MM.1S (cell line): ENCODE measurements around the gene CNNM1.

ENCODE experiments used
- CTCF ChIP-seq: fragments of 300-600 bp; sonication (generic); IDR thresholded peaks from 2 replicates; pipeline ENCODE4 v1.5.1; 2016; ENCODE audit warnings: antibody characterized with exemption, low read length, mixed read lengths
- EZH2 ChIP-seq: fragments of 300-600 bp; sonication (generic); optimal IDR thresholded peaks from 2 replicates; pipeline ENCODE3; 2017; ENCODE audit warnings: low read depth, mild to moderate bottlenecking, antibody characterized with exemption, low read length, mixed read lengths
- EZH2phosphoT487 ChIP-seq: fragments of 300-600 bp; sonication (generic); IDR thresholded peaks from 2 replicates; pipeline ENCODE4 v1.6.1; 2018; ENCODE audit warnings: antibody characterized with exemption, low read length

- TF ChIP-seq CTCF (no peak), EZH2phosphoT487 (no peak), EZH2 (no peak)
These were observed 38.9 kb upstream of the CNNM1 start for GRCh38 chr10:99290306-99290705.
